Stimulated activated CD4-positive, alpha-beta T cell treated with anti-CD3 and anti-CD28 coated beads, Interleukin-15, amount 100 ng/mL, for 48 hours (primary cell): Measurements from ENCODE around the gene DARS1.
A peak's percentile ranks its signal among the peaks of the same experiment; 100 is the strongest.
"Not testable (repeated sequence)": the region's sequence is repeated elsewhere in the genome, so short reads cannot be mapped to it uniquely, and the experiment has no call there.

ENCODE experiments used
- DNase-seq, 2 donors: peaks; one replicate each; pipeline ENCODE4 v3.0.0-alpha.2; 2020; ENCODE audit warnings: low read depth in 2 of 2

DARS1 gene

DNA sequence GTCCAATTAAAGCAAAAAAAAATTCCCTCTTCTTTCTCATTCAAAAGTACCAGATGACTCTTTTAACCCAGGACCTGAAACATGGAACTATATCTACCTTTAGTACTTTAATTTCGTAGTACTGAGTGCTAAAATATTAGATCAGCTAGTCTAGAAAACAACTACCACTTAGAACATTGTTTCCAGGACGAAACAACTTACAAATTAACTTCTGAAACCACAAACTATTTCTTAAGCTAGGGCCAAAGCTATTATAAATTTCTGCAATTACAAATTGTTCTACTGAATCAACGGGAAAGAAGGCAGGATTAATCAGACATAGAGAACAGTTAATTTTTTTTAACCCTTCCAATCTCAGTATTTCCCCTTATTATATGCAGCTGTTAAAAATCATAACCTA is 39.9 kb downstream of the DARS1 start:
- DNase-seq, result no peak

GRCh38 chr2:135944625-135945024 is 40.8 kb downstream of the DARS1 start:
- no peak for DNase-seq

DNA sequence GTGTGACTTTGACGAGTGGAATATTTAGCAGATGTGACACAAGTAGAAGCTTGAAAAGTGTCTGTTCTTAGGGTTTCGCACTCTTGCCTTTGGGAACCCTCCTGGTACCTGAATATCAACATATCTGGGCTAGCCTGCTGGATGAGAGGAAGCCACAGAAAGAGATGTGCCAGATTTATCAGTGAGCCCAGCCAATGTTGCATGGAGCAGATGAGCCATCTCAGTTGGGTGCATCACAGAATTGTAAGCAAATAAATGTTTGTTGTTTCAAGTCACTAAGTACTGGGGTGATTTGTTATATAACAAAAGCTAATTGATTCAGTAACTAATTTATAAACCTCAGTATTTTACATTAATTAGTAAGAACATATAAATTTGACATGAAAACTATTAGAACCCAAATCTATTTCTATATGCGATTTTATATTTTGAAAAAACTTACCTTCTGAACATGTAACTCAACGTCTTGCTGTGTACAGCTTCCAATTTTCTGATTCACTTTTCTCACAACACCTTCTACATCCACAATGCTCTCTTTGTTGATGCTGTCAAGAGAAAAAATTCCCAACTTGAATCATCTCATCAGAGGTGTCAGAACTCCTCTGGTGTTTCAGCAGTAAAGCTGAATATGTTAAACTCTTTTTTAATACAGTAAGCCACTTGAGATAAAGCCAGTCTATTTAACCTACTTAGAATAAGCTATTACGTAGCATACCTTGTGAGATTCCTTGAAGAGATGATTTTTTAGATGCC is 42.3 kb downstream of the DARS1 start:
- DNase-seq, result no peak

- no peak for DNase-seq
Observed at GRCh38 chr2:135936524-135936923, 48.9 kb downstream of the DARS1 start.

- no peak for DNase-seq
Observed at GRCh38 chr2:135935914-135936313, 49.5 kb downstream of the DARS1 start.

- no peak for DNase-seq
Observed at GRCh38 chr2:135931776-135932443, 53.5 kb downstream of the DARS1 start.

DNA sequence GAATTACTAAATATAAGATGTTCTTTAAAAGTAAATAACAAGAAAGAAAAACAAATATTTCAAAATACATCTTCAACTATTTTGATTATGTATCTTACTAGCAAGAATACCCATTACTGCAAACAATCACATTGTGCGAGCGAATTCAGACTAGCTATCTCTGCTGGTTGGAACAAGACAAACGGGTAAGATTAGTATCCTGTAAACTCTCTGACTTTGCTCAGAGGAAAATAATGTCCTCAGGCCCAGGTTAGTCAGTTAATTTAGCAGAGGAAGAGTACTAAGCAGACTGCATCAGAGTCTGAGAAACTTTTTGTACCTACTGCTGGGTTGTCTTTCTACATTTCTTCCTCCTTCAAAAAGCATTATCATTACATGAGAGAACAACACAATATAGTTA is 58.8 kb downstream of the DARS1 start:
- no peak for DNase-seq

DNA sequence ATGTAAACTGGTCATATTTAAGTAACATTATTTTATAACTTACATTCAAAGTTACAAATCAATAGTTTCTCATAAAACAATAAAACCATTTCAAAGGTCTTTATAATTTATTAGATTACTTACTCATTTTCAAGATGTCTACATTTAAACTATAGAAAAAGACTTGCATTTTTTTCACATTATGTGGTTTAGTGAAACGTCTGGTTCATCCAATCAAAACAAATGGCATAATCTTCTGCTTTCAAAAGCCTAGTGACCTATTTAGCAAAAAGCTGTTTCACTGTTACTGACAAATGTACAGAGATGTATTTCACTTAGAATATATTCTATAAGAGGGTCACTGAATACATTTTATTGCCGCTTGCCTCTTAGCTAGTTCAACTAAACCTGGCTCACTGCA is 59.9 kb downstream of the DARS1 start:
- no peak for DNase-seq

DNA sequence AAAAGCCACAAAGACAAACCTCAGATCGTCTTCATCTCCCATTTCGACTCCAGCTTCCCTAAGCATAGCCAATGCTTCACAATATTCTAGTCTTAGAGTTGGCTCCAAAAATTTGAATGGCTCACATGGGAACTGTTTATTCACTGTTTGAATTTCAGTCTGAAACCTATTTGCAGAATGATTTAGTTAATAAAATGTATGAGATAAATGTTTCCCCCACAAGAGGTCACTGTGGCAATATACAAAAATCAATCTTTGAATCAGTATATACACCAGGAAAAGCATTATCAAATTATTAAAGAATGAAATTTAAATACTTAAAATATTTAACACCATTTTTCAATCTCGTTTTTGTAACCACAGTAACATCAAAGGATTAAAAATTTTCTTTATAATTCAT is 69.2 kb downstream of the DARS1 start:
- DNase-seq, result no peak

GRCh38 chr2:135914485-135914884 is 70.9 kb downstream of the DARS1 start:
- no peak for DNase-seq

DNA sequence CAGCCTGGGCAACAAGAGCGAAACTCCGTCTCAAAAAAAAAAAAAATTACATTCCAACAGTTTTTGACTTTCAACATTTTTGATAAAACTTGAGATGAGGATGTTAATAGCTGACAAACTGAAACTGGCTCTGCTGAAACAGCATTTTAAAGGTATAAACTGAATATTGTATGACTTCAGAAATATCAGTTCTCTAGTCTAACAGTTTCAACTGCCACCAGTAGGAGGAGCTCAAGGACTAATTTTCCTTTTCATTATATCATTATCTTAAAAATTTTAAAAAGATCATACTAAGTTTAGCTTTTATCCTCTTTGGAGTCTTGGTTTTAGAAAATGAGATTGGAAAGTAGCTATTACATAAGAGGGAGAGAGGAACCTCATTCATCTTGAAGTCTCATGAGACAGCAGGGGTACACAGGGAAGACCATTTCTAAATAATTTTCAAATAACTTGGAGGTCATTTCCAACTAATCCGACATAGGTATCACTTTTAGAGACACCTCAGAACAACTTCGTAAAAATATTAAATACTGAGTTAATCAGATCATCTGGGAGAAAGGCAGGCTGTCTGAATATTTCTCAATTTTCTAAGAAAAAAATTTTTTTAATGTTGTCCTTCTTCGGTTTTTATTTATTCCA is 71.6 kb downstream of the DARS1 start:
- DNase-seq, result peak in 1 of 2 donors; percentile 31

DNA sequence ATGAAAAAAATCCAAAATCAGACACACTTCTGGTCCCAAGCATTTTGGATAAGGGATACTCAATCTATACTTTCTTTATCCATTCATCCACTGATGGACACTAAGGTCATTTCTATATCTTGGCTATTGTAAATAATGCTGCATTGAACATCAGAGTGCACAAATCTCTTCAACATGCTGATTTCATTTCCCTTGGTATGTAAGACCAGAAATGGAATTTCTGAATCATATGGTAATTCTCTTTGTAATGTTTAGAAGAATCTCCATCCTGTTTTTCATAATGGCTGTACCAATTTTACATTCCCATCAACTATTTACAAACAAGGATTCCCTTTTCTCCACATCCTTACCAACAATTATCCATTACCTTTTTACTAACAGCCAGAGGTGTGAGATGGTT is 75.5 kb downstream of the DARS1 start:
- DNase-seq, result no peak

GRCh38 chr2:135905679-135906078 is 79.7 kb downstream of the DARS1 start:
- no peak for DNase-seq

GRCh38 chr2:135904341-135904989 is 81.0 kb downstream of the DARS1 start:
- DNase-seq, result no peak

DNA sequence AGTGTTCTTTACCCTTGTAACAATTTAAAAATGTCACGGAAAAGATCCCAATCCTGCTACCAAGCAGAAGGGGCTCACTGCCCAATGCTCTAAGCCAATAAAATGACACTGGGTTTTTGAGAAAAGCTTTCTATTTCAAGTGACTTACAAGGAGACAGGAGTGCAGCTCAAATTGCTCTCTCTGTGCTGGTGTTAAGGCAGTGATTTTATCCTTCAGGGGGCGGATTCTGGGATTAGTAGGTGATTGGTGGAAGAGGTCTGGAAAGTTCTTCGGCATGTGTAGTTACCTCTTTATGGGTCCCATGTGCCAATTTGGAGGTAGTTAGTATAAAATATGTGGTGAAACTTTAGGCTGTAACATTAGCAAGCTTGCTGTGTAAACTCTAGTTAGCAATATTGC is 81.8 kb downstream of the DARS1 start:
- DNase-seq, result no peak

DNA sequence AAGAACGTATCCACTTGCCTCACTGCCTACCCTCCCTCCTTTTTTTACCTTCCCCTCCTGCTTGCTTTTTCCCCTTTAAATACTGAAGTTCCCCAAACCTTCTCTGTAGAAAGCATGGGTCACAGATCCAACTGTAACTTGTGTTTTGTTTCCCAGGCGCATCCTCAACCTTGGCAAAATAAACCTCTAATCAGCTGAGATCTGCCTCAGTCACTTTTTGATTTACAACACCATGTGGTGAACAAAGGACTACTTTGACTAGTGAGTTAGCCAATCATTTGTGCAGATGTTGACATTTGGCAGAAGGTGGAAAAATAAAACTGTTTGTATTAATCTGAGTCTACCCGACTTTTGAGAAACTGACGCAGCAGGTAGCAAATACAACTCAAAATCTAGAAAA is 85.9 kb downstream of the DARS1 start:
- DNase-seq, result no peak

- DNase-seq, result no peak
Observed at GRCh38 chr2:135898234-135898786, 87.1 kb downstream of the DARS1 start.

- no peak for DNase-seq
Observed at GRCh38 chr2:135894930-135895329, 90.5 kb downstream of the DARS1 start.

GRCh38 chr2:135893374-135893794 is 92.0 kb downstream of the DARS1 start:
- no peak for DNase-seq

DNA sequence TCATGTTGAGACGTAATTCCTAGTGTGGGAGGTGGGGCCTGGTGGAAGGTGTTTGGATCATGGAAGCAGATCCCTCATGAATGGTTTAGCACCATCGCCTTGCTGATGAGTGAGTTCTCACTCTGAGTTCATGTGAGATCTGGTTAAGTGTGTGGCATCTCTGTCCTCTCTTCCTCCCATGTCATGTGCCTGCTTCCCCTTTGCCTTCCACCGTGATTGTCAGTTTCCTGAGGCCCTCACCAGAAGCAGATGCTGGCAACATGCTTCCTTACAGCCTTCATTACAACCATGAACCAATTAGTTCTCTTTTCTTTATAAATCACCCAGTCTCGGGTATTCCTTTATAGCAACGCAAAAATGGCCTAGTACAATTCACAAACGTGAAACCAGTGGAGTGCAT is 94.6 kb downstream of the DARS1 start:
- DNase-seq, result no peak

DNA sequence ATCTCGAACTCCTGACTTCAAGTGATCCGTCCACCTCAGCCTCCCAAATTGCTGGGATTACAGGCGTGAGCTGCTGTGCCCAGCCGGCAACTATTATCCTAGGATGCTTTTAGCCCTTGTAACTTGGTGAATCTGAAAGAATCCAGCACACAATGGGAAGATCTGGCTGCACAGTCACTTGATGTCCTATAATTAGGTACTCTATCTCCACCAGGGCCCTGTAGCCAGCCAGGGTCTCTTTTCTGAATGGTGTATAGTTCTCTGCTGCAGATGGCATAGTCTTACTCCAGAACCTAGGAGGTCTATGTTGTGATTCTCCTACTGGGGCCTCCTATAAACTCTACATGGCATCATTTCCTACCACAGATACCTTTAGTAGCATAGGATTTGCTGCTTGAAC is 95.3 kb downstream of the DARS1 start:
- DNase-seq, result no peak

DNA sequence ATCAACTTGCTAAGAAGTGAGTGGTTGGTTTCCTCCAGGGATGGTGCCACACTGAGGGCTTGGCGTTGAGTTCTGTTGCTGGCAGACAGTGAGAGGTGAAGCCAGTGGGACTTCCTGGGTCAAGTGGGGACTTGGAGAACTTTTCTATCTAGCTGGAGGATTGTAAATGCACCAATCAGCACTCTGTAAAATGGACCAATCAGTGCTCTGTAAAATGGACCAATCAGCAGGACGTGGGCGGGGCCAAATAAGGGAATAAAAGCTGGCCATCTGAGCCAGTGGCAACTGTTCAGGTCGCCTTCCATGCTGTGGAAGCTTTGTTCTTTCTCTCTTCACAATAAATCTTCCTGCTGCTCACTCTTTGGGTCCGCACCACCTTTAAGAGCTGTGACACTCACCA is 96.8 kb downstream of the DARS1 start:
- not testable (repeated sequence) for DNase-seq
